Measurements from ENCODE around the gene AP1S1.

GRCh38 chr7:101115215-101115614 is 39.1 kb upstream of the AP1S1 start:
- TF ChIP-seq EZH2 (IDR thresholded peaks at IDR 0.05; ENCODE audit: insufficient read depth, poor library complexity, severe bottlenecking): no peak
- no peak for TF ChIP-seq EZH2phosphoT487 (IDR thresholded peaks at IDR 0.05; ENCODE audit: insufficient read depth, low read depth)

Measured in GM23248 (cell line).